Activated naive CD4-positive, alpha-beta T cell treated with Interleukin-2 at 50 U/mL for 16 hours (primary cell): Measurements from ENCODE around the gene IL1RN.
A peak's percentile ranks its signal among the peaks of the same experiment; 100 is the strongest.
"Not testable (repeated sequence)": the region's sequence is repeated elsewhere in the genome, so short reads cannot be mapped to it uniquely, and the experiment has no call there.

Experiments
- DNase-seq: peaks from one replicate; pipeline ENCODE4 v3.0.0-alpha.2; 2020

The IL1RN gene

GRCh38 chr2:113126845-113127645, at the start of gene IL1RN:
Gene IL1RN, plus strand, starts transcription at chr2:113127598. Its CDS starts 27 bp downstream, at chr2:113127625.
- DNase-seq = no peak

DNA sequence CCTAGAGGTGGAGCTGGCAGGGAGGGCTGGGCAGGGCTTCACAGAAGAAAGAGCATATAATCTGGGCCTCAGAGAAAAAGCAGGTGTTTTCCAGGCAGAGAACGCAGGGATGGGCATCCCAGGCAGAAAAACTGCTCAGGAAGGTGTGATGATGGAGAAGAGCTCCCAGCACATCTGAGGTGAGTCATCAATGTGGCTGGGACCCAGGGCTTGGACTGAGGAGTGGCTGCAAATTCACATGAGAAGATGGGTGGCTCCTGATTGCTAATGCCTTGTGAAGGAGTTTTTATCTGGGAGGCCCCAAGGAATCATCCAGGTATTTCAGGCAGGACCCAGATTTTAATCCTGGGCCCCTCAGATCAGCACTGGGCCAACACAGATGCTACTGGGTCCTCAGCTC, 49.5 kb upstream of the IL1RN start:
- DNase-seq = no peak

- DNase-seq = no peak
Measured at GRCh38 chr2:113078350-113078839, 49.0 kb upstream of the IL1RN start.

- DNase-seq = no peak
Measured at GRCh38 chr2:113079131-113079530, 48.3 kb upstream of the IL1RN start.

DNA sequence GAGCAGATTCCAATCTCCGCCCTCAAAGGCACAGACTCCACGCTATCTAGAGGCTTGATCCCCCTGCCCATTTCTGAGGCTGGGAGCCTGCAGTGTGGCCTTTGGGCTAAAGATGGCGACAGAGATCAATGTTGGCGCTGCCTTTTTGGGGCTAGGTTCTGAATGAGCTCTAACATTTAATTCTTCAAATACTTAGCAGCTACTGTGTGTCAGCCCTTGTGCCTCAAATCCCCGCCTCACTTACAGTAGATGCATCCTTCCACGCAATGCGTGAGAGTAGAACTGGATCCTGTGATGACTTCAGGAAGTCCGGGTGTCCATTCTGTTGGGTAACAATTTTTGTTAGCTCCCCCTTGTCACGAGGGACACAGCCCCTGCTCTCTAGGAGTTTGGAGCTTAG, 47.3 kb upstream of the IL1RN start:
- DNase-seq = peak; percentile 52

DNA sequence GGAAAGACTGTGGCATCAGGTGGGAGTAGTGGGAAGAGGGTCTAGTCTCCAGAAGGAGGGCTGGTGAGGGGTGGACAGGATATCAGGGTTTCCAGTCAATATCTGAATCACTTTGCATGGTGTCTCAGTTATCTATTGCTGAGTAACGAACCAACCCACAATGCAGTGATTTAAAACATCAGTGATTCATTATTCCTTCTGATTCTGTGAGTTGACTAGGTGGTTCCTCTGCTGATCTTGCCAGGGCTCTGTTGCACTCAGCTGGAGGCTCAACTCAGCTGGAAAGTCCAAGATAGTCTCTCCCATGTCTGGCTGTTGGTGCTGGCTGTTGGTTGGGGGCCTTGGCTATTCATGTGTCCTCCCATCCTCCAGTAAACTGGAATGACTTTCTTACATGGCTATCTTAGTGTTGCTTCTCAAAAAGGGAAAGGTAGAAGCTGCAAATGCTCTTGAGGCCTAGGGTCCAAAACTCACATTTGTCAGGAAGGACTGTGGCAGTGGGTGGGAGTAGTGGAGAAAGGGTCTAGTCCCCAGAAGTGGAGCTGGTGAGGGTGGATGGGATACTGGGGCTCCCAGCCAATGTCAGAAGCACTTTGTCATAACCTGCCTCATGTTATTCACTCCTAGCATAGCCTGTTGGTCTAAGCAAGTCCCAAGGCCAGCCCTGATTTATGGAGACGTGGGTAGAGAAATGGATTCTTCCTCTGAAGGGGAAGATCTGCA, 45.7 kb upstream of the IL1RN start:
- no peak for DNase-seq

DNA sequence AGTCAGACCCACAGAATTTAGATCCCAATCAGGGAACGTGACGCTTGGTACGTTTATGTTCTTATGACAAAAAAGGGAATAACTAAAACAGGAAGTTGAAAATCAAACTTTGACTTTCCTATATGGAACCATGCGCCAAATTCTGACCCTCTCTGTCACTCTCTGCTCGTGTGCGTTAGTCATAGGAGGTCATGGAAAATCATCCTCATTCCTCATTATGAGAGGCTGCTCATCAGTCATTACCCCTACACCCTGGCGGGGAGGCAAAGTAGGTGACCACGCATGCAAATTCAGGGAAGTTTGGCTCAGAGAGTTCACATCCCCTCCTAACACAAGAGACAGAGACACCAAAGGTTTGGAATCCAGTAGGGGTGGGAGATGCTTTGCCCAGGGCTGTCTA, 44.1 kb upstream of the IL1RN start:
- no peak for DNase-seq

DNA sequence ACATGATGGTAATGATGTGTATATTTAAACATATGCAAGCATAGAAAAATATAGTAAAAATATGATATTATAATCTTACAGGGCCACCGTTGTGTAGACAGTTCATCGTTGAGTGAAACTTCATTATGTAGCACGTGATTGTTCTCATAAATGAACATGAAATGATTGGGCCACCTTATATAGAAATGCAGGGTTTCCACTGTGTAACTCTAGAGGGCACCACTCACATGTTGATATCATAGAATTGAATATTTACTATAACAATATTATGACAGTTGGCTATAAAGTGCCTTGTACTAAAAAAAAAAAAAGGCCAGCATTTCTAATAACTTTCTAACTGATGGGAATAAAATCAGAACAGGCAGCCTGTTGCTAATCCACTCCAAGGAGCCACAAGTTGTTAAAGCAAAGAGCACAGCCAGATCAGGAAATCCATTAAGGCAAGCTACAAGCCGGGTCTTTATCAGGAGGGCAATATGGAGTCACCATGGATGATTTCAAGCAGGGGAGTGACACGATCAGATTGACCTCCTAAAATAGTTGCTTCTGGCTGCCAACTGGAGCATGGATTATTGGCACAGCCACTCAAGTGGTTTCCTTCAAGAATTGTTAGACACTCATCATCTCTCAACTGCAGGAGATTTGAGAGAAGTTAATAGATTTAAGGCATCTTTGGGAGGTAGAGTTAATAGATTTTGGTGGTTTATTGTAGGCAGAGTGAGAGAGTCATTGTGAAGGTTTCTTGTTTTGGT, 43.0 kb upstream of the IL1RN start:
- no peak for DNase-seq

- no peak for DNase-seq
Measured at GRCh38 chr2:113085542-113085941, 41.9 kb upstream of the IL1RN start.

DNA sequence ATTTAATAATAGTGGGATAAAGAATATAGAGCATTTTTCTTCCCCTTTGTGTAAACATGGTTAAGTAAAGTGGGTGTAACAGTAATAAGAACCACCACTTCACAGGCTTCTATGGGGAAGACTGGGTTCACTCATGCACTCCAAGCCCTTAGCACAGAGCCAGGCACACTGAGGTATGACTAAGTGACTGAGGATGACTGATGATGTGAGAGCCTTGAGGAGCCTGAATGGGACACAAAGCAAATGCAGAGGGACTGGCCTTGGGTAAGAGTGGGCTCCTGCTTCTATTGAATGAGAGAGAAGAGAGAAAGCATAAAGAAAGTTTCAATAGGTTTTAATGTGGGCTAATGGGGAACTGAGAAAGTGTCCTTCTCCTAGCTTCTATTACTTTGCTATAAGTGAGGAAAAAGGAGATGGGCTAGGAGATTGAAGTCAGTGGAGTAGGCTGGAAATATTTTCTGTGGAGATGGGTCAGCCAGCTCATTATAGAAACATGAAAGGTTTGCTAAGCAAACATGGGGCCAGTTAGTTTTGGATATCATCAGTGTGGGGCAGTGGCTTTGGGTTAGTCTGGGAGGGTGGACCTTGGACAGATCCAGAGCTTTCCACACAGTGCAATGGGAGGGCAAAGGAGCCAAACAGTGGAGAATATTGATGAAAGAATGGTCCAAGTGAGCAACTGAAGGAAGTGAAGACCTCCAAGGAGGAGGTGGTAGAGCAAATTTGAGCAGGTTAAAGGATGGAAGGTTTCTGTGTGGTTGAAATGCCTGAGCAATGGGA, 39.0 kb upstream of the IL1RN start:
- DNase-seq = no peak

GRCh38 chr2:113089916-113090315, 37.5 kb upstream of the IL1RN start:
- no peak for DNase-seq

GRCh38 chr2:113091231-113091896, 36.0 kb upstream of the IL1RN start:
- DNase-seq = no peak

DNA sequence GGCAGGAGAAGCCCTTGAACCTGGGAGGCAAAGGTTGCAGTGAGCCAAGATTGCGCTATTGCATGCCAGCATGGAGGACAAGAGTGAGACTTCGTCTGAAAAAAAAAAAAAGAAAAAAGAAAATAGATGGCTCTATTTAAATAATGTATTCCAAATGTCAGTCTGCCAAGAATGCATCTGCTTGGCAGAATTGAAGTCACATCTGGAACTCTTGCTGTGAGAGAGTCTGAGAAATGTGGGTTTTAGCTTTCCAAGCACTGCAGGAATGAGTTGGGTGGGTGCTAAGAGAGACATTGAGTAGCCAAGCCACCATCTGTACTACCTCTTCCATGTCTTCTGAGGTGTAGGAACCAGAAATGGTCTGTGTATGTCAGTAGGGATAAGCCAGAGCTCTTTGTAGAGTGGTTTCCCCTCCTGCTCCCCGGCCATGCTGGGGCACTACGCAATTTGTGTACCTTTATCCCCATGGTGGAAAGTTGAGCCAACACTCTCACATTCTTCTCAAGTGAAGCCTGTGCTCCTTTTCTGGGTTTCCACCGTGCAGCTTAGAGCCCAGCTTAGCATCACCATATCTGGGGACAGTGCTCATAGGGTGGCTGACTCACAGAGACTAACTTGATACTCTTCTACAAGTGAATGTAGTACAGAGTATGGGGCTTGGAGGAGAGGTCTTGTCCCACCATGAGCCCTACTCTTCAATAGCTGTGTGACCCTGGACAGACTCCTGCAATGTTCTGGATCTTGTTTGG, 34.4 kb upstream of the IL1RN start:
- DNase-seq = no peak

- DNase-seq = no peak
Measured at GRCh38 chr2:113093613-113093977, 33.8 kb upstream of the IL1RN start.

- DNase-seq = not testable (repeated sequence)
Measured at GRCh38 chr2:113096306-113096705, 31.1 kb upstream of the IL1RN start.

- not testable (repeated sequence) for DNase-seq
Measured at GRCh38 chr2:113096842-113097618, 30.4 kb upstream of the IL1RN start.

DNA sequence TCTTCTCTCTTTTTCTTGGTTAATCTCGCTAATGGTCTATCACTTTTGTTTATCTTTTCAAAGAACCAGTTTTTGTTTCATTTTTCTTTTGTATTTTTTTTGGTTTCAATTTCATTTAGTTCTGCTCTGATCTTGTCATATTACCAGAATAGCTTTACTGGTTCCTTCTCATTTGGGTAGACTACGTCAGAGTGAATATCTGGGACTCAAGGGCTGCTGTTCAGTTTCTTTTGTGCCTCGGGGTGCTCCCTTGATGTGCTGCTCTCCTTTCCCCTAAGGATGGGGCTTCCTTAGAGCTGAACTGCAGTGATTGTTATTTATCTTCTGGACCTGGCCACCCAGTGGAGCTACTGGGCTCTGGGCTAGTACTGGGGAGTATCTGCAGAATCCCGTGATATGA, 29.4 kb upstream of the IL1RN start:
- DNase-seq = peak; percentile 5

GRCh38 chr2:113098532-113098931, 28.9 kb upstream of the IL1RN start:
- no peak for DNase-seq

DNA sequence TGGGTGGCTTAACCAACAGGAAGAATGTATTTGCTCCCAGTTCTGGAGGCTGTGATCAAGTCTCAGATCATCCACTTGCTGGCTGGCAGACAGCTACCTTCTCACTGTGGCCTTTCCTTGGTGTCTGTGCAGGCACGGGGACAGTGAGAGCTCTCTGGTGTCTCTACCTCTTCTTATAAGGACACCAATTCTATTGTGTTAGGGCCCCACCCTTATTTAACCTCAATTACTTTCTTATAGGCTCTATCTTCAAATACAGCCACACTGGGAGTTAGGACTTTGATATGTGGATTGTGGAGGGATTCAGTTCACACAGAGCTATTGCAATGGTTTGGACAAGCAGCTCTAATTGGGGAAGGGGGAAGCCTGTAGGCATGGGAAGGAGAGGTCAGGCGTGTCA, 25.3 kb upstream of the IL1RN start:
- DNase-seq = no peak

DNA sequence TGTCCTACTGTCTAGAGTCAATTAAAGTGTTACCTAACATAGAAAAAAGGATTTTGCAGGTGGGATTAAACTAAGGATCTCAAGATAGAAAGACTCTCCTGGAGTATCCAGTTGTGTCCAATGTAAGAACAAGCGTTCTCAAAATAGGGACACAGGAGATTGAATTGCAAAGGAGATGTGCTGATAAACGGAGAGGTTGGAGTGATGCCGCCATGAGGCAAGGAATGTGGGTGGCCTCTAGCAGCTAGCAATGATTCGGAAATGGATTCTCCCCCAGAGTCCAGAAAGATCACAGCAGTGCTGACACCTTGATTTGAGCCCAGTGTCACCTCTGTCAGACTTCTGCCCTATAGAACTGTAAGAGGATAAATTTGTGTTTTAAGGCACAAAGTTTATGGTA, 24.1 kb upstream of the IL1RN start:
- DNase-seq = no peak
